Muscle of leg (tissue), 11 donors: Measurements from ENCODE around the gene PLA2G6. TPM values are rescaled to one million over a fixed set of nuclear protein-coding genes. Genes with fewer than 3 reads are reported as not detected.
"Not testable (repeated sequence)": the region's sequence is repeated elsewhere in the genome, so short reads cannot be mapped to it uniquely, and the experiment has no call there.

Source experiments
- DNase-seq: peaks from one replicate; pipeline ENCODE4 v3.0.0; 2013
- H3K27ac ChIP-seq: one replicate; pipeline ENCODE4 v1.5.1; 2013; ENCODE audit warnings: mild to moderate bottlenecking, low read length, control low read depth
- H3K27me3 ChIP-seq: one replicate; pipeline ENCODE4 v1.6.1; 2013; ENCODE audit warnings: low read length; ENCODE audit not compliant: control insufficient read depth, insufficient read depth
- H3K36me3 ChIP-seq: one replicate; pipeline ENCODE4 v1.6.1; 2013; ENCODE audit warnings: low read length; ENCODE audit not compliant: control insufficient read depth, insufficient read depth
- H3K4me1 ChIP-seq: one replicate; pipeline ENCODE4 v1.6.1; 2013; ENCODE audit warnings: low read length; ENCODE audit not compliant: control insufficient read depth, insufficient read depth
- H3K4me3 ChIP-seq: one replicate; pipeline ENCODE4 v1.5.1; 2013; ENCODE audit warnings: low read length, control low read depth
- H3K9me3 ChIP-seq: replicated peaks from 2 replicates; pipeline ENCODE4 v1.6.1; 2013; ENCODE audit warnings: low read depth, low read length; ENCODE audit not compliant: control insufficient read depth
- WGBS: methylation state at CpG from one replicate; pipeline ENCODE4 v1.1.5; 2013; ENCODE audit warnings: missing lambda C conversion rate; ENCODE audit not compliant: insufficient coverage; 5-methylcytosine and 5-hydroxymethylcytosine counted together
- polyA plus RNA-seq, 8 donors: library from polyadenylated mRNA; unstranded; fragments of 120-200 nt; gene quantifications; one replicate each; pipeline versions ENCODE4 v1.2.1 to v1.2.3, GENCODE V29; 2013; ENCODE audit warnings: inconsistent platforms in 1 of 8, low replicate concordance in 1 of 8; ENCODE audit not compliant: insufficient read length in 8 of 8, insufficient read depth in 1 of 8
- total RNA-seq: library from RNA; stranded (reverse); fragments of 120-200 nt; gene quantifications from one replicate; pipeline ENCODE4 v1.2.4, GENCODE V29; 2013

Gene PLA2G6
- total and polyA plus RNA-seq, 9 donors = 6.3 to 14.2 (median 10.1) TPM

DNA sequence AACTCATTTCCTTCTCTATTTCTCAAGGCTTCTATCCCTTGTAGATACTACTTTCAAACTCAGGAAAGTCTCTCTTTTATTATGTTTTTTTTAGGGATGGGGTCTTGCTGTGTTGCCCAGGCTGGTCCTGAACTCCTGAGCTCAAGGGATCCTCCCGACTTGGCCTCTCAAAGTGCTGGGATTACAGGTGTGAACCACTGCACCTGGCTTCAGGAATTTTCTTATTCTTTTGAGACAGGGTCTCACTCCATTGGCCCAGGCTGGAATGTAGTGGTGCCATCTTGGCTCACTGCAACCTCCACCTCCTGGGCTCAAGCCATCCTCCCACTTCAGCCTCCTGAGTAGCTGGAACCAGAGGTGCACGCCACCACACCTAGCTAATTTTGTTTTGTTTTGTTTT lies 102.4 kb downstream of the PLA2G6 start:
- not testable (repeated sequence) for H3K9me3 ChIP-seq, DNase-seq, H3K36me3 ChIP-seq, H3K27ac ChIP-seq, H3K4me3 ChIP-seq
- Histone ChIP-seq H3K4me1 (peaks cover 14% of the 10 kb centered on the region), H3K27me3 (peaks cover 40% of the 10 kb centered on the region)
- WGBS = 80% methylated on average over 1 of the region's 2 CpGs

DNA sequence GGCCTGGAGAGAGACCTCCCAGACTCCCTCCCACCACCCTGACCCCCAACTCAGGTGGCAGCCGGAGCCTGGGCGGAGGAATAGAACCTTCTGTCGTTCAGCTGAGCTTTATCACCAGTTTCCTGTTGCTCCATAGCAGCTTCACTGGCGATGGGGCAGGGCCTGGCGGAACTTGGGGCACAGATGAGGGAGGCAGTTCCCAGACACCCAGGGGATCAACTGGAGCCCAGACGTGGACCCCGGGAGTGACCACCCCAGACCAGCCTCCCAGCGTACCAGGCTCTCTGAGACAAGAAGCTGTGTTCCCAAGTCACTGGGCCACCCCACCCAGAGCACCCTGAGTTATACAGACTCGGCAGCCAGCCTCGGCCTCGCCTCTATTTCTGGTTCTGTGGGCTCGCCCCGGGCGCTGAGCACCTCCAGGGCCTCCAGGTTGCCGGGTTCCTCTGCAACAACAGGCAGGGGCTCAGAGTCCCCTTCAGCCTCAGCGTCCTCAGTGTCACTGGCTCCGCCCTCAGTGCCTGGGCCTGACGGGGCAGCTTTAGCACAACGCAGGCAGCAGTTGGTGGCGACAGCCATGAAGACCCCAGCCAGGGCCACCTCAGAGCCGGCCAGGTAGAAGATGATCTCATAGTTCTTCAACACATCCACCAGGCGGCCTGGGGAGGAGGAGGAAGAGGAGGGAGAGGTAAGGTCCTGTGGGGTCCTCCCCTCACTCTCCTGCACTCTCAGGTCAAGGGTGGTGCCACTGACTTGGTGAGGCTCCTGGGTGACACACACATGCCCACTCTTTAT lies 103.4 kb downstream of the PLA2G6 start:
- Histone ChIP-seq H3K9me3 (no peaks in the 10 kb centered on the region), H3K27me3 (peaks cover 31% of the 10 kb centered on the region)
- WGBS = 66% methylated on average over 19 of the region's 22 CpGs

DNA sequence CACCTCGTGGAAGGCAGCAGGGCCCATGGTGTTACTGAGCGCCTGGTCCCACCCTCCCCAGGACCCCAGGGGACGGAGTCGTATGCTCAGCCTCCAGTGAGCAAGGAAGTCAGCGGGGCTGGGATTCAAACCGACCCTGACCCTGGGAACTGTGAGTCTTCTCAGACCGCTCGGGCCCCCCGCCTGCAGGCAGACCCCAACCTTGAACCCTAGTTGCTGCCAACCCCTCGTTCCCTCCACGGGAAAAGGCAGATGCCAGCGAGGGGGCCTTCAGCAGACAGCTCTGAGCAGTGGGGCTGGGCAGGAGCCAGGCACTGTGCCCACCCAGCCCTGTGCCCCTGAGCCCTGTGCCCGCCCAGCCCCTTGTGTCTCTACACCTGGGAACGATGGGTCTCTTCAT lies 104.0 kb downstream of the PLA2G6 start:
- H3K4me1 ChIP-seq = peaks cover 12% of the 10 kb centered on the region
- H3K4me3 ChIP-seq = no peak overlapping the region
- no peak for DNase-seq
- peaks cover 24% of the 10 kb centered on the region for H3K27me3 ChIP-seq
- peaks cover 19% of the 10 kb centered on the region for H3K36me3 ChIP-seq
- 70% methylated on average over 14 of the region's 14 CpGs for WGBS
- H3K27ac ChIP-seq = no peak overlapping the region
- no peaks in the 10 kb centered on the region for H3K9me3 ChIP-seq

More for the DNA sequence above, 103.4 kb downstream of the PLA2G6 start:
- Histone ChIP-seq H3K4me3 (no peak overlapping the region), H3K36me3 (peaks cover 12% of the 10 kb centered on the region), H3K27ac (no peak overlapping the region), H3K4me1 (peaks cover 14% of the 10 kb centered on the region)
- no peak for DNase-seq

DNA sequence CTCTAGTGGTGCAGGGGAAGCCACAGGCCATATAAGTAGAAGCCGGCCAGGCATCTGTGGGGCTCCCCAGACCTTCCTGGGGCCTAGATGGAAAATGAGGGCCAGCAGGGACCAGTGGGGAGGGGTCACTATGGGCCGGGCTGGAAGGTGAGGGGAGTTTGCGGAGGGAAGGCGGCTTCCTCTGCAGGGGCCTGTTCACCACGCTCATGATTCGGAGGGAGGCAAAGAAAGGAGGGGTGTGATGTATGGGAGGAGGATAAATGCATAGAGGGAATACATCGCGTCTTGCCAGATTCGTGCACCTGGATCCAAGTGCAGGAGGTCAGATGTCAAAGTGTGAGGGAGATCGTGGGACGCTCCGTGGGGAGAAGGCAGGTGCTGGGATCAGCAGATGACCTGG lies 104.5 kb downstream of the PLA2G6 start:
- H3K4me1 ChIP-seq = peaks cover 12% of the 10 kb centered on the region
- no peaks in the 10 kb centered on the region for H3K9me3 ChIP-seq
- DNase-seq = no peak
- H3K4me3 ChIP-seq = no peak overlapping the region
- WGBS = 46% methylated on average over 12 of the region's 12 CpGs
- H3K27ac ChIP-seq = no peak overlapping the region
- H3K36me3 ChIP-seq = peaks cover 23% of the 10 kb centered on the region
- H3K27me3 ChIP-seq = peaks cover 19% of the 10 kb centered on the region

DNA sequence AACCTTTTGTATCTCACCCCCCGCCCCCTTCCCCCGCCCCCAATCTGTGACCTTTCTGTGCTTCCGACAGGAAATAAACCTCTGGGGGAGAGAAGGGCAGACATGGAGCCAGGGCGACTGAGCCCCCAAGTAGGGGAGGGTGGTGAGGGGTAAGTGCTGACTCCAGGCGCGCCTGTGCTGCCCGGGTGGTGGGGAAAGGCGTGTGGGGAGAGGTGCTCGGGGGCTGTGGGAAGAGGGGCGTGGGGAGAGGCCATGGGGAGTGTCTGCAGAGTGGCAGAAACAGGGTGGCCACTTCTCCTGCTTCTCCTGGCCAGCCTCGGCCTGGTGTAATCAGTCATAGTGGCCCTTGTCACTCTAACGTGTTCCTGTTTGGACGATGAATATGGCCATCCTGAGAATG lies 105.7 kb downstream of the PLA2G6 start:
- Histone ChIP-seq H3K27ac (no peak overlapping the region), H3K27me3 (peaks cover 12% of the 10 kb centered on the region), H3K36me3 (peaks cover 33% of the 10 kb centered on the region), H3K4me1 (peaks cover 17% of the 10 kb centered on the region), H3K4me3 (no peak overlapping the region), H3K9me3 (no peaks in the 10 kb centered on the region)
- DNase-seq = no peak
- 72% methylated on average over 11 of the region's 13 CpGs for WGBS

DNA sequence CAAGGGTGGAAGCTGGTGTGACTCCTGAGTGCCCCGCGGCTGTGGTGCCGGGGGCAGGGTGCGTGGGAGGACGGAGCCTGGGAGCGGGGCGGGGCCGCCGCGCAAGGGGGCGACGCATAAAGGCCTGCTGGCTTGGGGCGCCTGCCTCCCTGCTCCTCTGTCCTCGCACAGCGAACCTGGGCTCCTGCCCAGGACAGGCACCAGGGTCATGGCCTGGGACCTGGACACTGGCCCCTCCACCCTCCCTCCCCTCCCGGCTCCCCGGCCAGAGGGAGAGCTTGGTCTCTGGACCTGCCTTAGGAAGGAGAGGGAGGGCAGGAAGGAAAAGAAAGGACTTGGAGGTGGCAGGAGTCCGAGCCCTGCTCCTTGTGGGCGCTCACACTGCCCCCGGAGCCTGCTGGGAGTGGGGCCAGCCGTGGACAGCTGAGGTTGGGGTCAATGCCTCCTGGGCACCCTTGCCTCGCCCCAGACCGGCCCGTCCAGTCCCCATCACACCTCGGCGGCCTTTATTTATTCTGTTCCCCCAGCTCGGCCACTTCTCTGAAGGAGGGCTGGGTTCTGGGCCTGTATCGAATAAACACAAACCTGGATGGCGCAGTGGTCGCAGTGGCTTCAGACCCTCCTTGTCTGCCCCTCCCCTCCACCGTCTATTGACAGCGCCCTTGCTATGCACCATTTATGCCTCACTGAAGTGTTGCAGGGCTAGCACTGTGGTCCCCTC lies 106.4 kb downstream of the PLA2G6 start:
- peaks cover 36% of the 10 kb centered on the region for H3K36me3 ChIP-seq
- 92% methylated on average over 27 of the region's 32 CpGs for WGBS
- no peak overlapping the region for H3K4me3 ChIP-seq
- H3K27ac ChIP-seq = no peak overlapping the region
- DNase-seq = no peak
- no peaks in the 10 kb centered on the region for H3K9me3 ChIP-seq
- H3K27me3 ChIP-seq = peaks cover 7% of the 10 kb centered on the region
- peaks cover 24% of the 10 kb centered on the region for H3K4me1 ChIP-seq

DNA sequence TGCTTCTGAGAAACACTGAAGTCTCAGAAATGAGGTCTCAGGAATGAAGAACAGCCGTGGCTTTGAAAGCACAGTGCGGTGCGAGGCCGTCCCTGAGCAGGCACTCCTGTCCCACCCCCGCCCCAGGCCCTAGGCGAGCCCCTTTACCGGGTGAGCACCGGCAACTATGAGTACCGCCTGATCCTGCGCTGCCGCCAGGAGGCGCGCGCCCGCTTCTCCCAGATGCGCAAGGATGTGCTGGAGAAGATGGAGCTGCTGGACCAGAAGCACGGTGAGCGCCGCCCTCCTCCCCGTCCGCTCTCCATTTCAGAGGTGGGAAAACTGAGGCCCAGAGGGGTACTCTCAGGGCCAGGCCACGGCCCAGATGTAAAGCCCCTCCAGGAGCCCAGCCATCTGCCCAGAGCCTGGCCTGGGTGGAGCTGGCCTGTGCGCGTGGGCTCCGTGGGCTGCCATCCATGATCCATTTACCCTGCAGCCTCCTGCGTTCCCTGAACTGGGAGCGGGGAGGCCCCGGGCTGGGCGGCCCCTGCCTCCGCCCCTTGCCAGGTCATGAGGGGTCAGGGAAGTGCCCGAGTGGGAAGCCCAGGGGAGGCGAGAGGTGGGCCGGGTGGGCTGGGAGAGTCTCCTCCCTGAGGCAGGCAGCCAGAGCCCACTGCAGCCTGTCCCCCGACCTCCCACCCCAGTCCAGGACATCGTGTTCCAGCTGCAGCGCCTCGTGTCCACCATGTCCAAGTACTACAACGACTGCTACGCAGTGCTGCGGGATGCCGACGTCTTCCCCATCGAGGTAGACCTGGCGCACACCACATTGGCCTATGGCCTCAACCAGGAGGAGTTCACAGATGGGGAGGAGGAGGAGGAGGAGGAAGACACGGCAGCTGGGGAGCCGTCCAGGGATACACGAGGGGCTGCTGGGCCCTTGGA lies 107.2 kb downstream of the PLA2G6 start:
- no peaks in the 10 kb centered on the region for H3K9me3 ChIP-seq
- H3K27me3 ChIP-seq = no peaks in the 10 kb centered on the region
- H3K27ac ChIP-seq = no peak overlapping the region
- DNase-seq = no peak
- H3K4me3 ChIP-seq = no peak overlapping the region
- peaks cover 32% of the 10 kb centered on the region for H3K4me1 ChIP-seq
- H3K36me3 ChIP-seq = peaks cover 36% of the 10 kb centered on the region
- WGBS = 71% methylated on average over 39 of the region's 47 CpGs

DNA sequence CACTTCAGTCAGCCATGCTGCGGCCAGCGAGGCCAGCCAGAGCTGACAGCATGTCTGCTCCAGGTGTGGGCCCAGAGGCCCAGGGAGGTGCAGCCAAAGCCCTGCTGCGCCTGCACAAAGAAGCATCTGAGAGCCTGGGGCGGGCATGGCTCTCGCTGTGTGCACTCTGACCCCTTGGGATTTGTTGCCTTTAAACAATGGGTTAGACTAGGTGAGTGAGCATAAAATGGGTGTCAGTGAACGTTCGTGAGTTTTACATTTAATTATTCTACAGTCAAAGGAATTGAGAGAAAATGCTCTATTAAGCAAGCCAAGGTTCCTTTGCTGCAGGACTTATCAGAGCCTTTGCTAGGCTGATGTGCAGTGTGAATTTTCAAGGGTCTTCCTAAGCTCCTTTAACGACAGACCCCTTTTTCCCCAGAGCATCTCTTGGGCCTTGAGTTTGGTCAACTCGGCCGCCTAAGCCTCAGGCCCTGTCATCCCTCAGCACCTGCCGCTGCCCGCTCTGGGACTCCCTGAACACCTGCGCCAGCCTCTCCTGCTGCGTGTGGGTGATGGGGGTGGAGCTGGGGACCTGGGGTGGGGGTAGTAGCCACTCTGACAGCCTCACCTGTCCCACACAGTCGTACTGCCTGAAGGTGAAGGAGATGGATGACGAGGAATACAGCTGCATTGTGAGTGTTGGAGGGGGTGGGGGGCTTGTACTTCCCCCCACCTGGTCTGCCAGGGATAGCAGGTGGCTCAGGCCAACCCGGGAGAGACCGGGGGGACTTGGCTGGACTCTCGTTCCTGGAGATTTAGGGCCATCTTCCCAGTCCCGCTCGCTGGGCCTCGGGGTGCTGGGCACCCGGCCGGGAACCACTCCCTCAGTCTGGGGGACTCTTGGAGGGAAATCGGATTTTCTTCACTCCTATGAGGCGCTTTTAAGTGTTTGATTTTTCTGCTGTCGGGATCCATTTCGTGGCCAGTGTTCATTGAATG lies 108.2 kb downstream of the PLA2G6 start:
- Histone ChIP-seq H3K9me3 (no peaks in the 10 kb centered on the region), H3K27ac (no peak overlapping the region), H3K36me3 (peaks cover 36% of the 10 kb centered on the region), H3K4me3 (no peak overlapping the region), H3K27me3 (no peaks in the 10 kb centered on the region), H3K4me1 (peaks cover 42% of the 10 kb centered on the region)
- WGBS = 88% methylated on average over 18 of the region's 28 CpGs
- no peak for DNase-seq
